ENCODE data around the gene TBC1D16. TPM values are rescaled to one million over a fixed set of nuclear protein-coding genes. Genes with fewer than 3 reads are reported as not detected.

Gene TBC1D16
- total and polyA plus RNA-seq, 4 donors = 7.3 to 48.5 (median 16.5) TPM

GRCh38 chr17:79993390-79994227, 42.1 kb downstream of the TBC1D16 start:
- ATAC-seq (ENCODE audit: insufficient read depth, low FRiP score) = no peak
- H3K9me3 ChIP-seq (ENCODE audit: control insufficient read depth in 4 of 4, insufficient read depth in 3 of 4, low read length in 3 of 4) = no peaks in the 10 kb centered on the region
- TF ChIP-seq CTCF (IDR thresholded peaks at IDR 0.05; ENCODE audit: control extremely low read depth, extremely low read depth) = no peak
- no peak overlapping the region for H3K4me3 ChIP-seq
- H3K36me3 ChIP-seq (ENCODE audit: control insufficient read depth in 4 of 4, insufficient read depth in 4 of 4, low read length in 4 of 4) = no peaks in the 10 kb centered on the region
- H3K9ac ChIP-seq (ENCODE audit: insufficient read depth in 1 of 2, low read length in 2 of 2) = no peak overlapping the region
- H3K27ac ChIP-seq (ENCODE audit: low read depth in 1 of 2, low read length in 1 of 2) = peak overlapping the region; percentile 25 to 37
- 29 to 48% methylated on average over 22 of the region's 22 CpGs for WGBS, 2 donors
- H3K27me3 ChIP-seq (ENCODE audit: control insufficient read depth in 3 of 3, insufficient read depth in 3 of 3, low read length in 2 of 3) = no peaks in the 10 kb centered on the region
- DNase-seq = peak; percentile 86 to 91 (median 87)
- H3K4me1 ChIP-seq (ENCODE audit: control insufficient read depth in 5 of 5, insufficient read depth in 5 of 5, low read length in 5 of 5) = peaks cover 0 to 46% (median 15%) of the 10 kb centered on the region in 5 donors

GRCh38 chr17:79992649-79993389, 42.9 kb downstream of the TBC1D16 start:
- no peak overlapping the region for H3K4me3 ChIP-seq
- no peaks in the 10 kb centered on the region for H3K36me3 ChIP-seq (ENCODE audit: control insufficient read depth in 4 of 4, insufficient read depth in 4 of 4, low read length in 4 of 4)
- no peak for ATAC-seq (ENCODE audit: insufficient read depth, low FRiP score)
- WGBS, 2 donors = 77 to 85% methylated on average over 10 of the region's 10 CpGs
- no peak overlapping the region for H3K9ac ChIP-seq (ENCODE audit: insufficient read depth in 1 of 2, low read length in 2 of 2)
- no peak for DNase-seq
- peaks cover 0 to 54% (median 23%) of the 10 kb centered on the region in 5 donors for H3K4me1 ChIP-seq (ENCODE audit: control insufficient read depth in 5 of 5, insufficient read depth in 5 of 5, low read length in 5 of 5)
- H3K9me3 ChIP-seq (ENCODE audit: control insufficient read depth in 4 of 4, insufficient read depth in 3 of 4, low read length in 3 of 4) = no peaks in the 10 kb centered on the region
- H3K27ac ChIP-seq (ENCODE audit: low read depth in 1 of 2, low read length in 1 of 2) = peak overlapping the region in 1 of 2 donors; percentile 26
- no peaks in the 10 kb centered on the region for H3K27me3 ChIP-seq (ENCODE audit: control insufficient read depth in 3 of 3, insufficient read depth in 3 of 3, low read length in 2 of 3)
- no peak for TF ChIP-seq CTCF (IDR thresholded peaks at IDR 0.05; ENCODE audit: control extremely low read depth, extremely low read depth)

- peak; percentile 72 to 75 (median 74) for DNase-seq
- ATAC-seq (ENCODE audit: insufficient read depth, low FRiP score) = no peak
- WGBS, 2 donors = 14 to 18% methylated on average over 43 to 44 of the region's 44 CpGs
- no peak for TF ChIP-seq CTCF (IDR thresholded peaks at IDR 0.05; ENCODE audit: control extremely low read depth, extremely low read depth)
- peak overlapping the region in 1 of 2 donors; percentile 5 for H3K27ac ChIP-seq (ENCODE audit: low read depth in 1 of 2, low read length in 1 of 2)
- H3K4me3 ChIP-seq = no peak overlapping the region
- H3K9me3 ChIP-seq (ENCODE audit: control insufficient read depth in 4 of 4, insufficient read depth in 3 of 4, low read length in 3 of 4) = no peaks in the 10 kb centered on the region
- H3K9ac ChIP-seq (ENCODE audit: insufficient read depth in 1 of 2, low read length in 2 of 2) = no peak overlapping the region
- H3K4me1 ChIP-seq (ENCODE audit: control insufficient read depth in 5 of 5, insufficient read depth in 5 of 5, low read length in 5 of 5) = peaks cover 0 to 61% (median 24%) of the 10 kb centered on the region in 5 donors
- H3K36me3 ChIP-seq (ENCODE audit: control insufficient read depth in 4 of 4, insufficient read depth in 4 of 4, low read length in 4 of 4) = no peaks in the 10 kb centered on the region
- H3K27me3 ChIP-seq (ENCODE audit: control insufficient read depth in 3 of 3, insufficient read depth in 3 of 3, low read length in 2 of 3) = no peaks in the 10 kb centered on the region
Observed at GRCh38 chr17:79991924-79992648, 43.6 kb downstream of the TBC1D16 start.

Data from lung (tissue), 12 donors.